ENCODE measurements around the gene SENP6.
"Not testable (repeated sequence)": the region's sequence is repeated elsewhere in the genome, so short reads cannot be mapped to it uniquely, and the experiment has no call there.

Gene SENP6

DNA sequence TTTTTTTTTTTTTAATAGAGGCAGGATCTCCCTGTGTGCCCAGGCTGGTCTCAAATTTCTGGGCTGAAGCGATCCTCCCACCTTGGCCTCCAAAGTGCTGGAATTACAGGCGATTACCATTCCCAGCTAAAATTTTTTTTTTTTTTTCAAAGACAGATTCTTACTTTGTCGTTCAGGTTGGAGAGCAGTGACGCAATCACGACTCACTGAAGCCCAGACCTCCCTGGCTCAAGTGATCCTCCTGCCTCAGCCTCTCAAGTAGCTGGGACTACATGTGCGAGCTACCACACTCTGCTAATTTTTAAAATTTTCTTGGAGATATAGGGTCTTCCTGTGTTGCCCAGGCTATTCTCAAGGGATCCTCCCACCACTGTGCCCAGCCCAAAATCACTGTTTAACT, 89.3 kb downstream of the SENP6 start:
- TF ChIP-seq POU2F2 (IDR thresholded peaks at IDR 0.05; ENCODE audit: low read depth, low read length) (no peak), PAX5 (IDR thresholded peaks at IDR 0.05; ENCODE audit: insufficient read depth, low read length, severe bottlenecking) (no peak), POLR2AphosphoS5 (IDR thresholded peaks at IDR 0.05; ENCODE audit: low read depth, low read length) (no peak)
- no peak for FAIRE-seq
- no peak for DNase-seq (ENCODE audit: insufficient read length, low spot score)

DNA sequence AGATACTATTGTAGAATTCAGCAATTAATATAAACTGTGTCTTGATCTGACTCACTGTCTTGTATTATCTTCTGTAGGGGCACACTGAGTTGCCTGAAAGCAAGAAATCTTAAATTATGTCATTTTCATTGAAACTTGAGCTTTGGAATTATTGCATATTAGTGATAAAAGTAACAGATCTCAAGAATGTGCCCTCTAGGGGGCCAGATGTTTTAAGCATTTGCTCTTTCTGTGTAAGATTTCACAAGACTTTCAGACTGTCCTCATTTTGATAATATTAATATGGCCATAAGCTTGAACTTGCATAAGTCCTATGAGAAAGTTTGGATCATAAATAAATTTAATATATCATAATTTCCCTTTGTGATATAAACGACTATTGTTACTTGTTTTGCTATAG, 91.9 kb downstream of the SENP6 start:
- DNase-seq (ENCODE audit: insufficient read length, low spot score) (no peak), FAIRE-seq (no peak)
- TF ChIP-seq TAF1 (IDR thresholded peaks at IDR 0.05; ENCODE audit: low read depth, low read length) = no peak
- no peak for TF ChIP-seq POLR2AphosphoS5 (IDR thresholded peaks at IDR 0.05; ENCODE audit: low read depth, low read length)
- TF ChIP-seq SPI1 (IDR thresholded peaks at IDR 0.05; ENCODE audit: low read depth, low read length) = no peak
- no peak for TF ChIP-seq PAX5 (IDR thresholded peaks at IDR 0.05; ENCODE audit: insufficient read depth, low read length, severe bottlenecking)
- TF ChIP-seq POU2F2 (IDR thresholded peaks at IDR 0.05; ENCODE audit: low read depth, low read length) = no peak
- TF ChIP-seq POLR2A (IDR thresholded peaks at IDR 0.05; ENCODE audit: low read depth, low read length) = no peak

DNA sequence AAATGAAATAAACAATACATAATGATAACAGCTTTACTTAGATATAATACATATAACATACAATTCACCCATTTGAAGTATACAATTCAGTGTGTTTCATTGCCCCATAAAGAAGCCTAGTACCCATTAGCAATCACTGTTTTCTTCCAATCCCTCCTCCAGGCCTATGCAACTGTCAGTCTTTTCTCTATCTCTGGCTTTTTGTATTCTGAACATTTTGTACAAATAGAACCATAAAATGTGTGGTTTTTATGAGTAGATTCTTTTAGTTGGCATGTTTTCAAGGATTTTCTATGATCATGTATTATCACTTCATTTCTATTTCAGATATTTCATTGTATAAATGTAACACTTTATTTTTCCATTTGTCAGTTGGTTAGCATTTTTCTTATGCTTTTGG, 92.7 kb downstream of the SENP6 start:
- FAIRE-seq (no peak), DNase-seq (ENCODE audit: insufficient read length, low spot score) (no peak)
- no peak for TF ChIP-seq SPI1 (IDR thresholded peaks at IDR 0.05; ENCODE audit: low read depth, low read length)
- no peak for TF ChIP-seq POLR2AphosphoS5 (IDR thresholded peaks at IDR 0.05; ENCODE audit: low read depth, low read length)
- TF ChIP-seq POLR2A (IDR thresholded peaks at IDR 0.05; ENCODE audit: low read depth, low read length) = no peak
- TF ChIP-seq POU2F2 (IDR thresholded peaks at IDR 0.05; ENCODE audit: low read depth, low read length) = no peak
- no peak for TF ChIP-seq PAX5 (IDR thresholded peaks at IDR 0.05; ENCODE audit: insufficient read depth, low read length, severe bottlenecking)
- no peak for TF ChIP-seq TAF1 (IDR thresholded peaks at IDR 0.05; ENCODE audit: low read depth, low read length)

DNA sequence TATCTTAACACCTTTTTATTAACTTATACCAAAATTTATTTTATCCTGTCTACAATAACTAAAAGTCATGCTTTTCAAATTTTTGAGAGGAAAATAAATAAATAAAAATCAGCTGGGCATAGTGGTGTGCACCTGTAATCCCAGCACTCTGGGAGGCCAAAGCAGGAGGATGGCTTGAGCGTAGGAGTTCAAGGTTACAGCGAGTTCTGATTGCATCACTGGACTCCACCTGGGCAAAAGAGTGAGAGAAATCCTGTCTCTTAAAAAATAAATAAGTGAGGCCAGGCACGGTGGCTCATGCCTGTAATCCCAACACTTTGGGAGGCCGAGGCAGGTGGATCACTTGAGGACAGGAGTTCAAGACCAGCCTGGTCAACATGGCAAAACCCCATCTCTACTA, 106.7 kb downstream of the SENP6 start:
- not testable (repeated sequence) for FAIRE-seq; DNase-seq (ENCODE audit: insufficient read length, low spot score)

DNA sequence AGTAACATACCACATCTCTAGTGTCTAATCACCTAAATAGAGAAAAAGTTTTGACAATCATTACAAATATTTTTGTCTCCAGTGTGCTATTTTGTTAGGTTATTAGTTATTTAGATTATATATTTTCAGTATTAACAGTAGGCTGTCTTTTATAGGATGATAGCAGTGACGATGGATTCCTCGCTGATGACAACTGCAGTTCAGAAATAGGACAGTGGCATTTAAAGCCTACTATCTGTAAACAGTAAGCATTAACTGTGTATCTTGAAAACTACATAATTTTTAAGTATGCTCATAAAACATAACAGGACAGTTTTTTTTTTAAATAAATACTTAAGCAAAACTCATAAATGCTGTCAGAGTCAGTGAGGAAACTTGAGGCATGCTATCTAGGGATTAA, 109.5 kb downstream of the SENP6 start:
- no peak for DNase-seq (ENCODE audit: insufficient read length, low spot score)
- no peak for FAIRE-seq
- TF ChIP-seq POU2F2 (IDR thresholded peaks at IDR 0.05; ENCODE audit: low read depth, low read length) (no peak), SPI1 (IDR thresholded peaks at IDR 0.05; ENCODE audit: low read depth, low read length) (no peak), PAX5 (IDR thresholded peaks at IDR 0.05; ENCODE audit: insufficient read depth, low read length, severe bottlenecking) (no peak), POLR2AphosphoS5 (IDR thresholded peaks at IDR 0.05; ENCODE audit: low read depth, low read length) (no peak), TAF1 (IDR thresholded peaks at IDR 0.05; ENCODE audit: low read depth, low read length) (no peak), POLR2A (IDR thresholded peaks at IDR 0.05; ENCODE audit: low read depth, low read length) (no peak)

DNA sequence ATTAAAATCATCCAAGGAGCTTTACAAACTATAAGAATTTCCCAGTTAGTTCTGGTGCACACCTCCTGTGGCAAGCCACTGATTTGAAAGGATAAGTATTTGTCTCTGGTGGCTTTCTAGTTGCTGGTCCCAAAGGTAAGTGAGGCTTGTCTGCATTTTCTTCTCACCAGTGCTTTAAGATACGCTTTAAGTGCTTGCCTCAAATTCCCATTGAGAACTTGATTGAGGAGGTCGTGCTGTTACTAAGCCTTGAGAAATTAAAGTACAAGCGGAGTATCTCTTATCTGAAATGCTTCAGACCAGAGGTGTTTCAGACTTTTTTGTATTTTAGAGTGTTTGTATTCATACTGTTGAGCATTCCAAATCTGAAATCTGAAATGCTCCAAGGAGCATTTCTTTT, 117.5 kb downstream of the SENP6 start:
- no peak for TF ChIP-seq POLR2AphosphoS5 (IDR thresholded peaks at IDR 0.05; ENCODE audit: low read depth, low read length)
- no peak for TF ChIP-seq SPI1 (IDR thresholded peaks at IDR 0.05; ENCODE audit: low read depth, low read length)
- TF ChIP-seq POLR2A (IDR thresholded peaks at IDR 0.05; ENCODE audit: low read depth, low read length) = no peak
- no peak for TF ChIP-seq PAX5 (IDR thresholded peaks at IDR 0.05; ENCODE audit: insufficient read depth, low read length, severe bottlenecking)
- no peak for TF ChIP-seq TAF1 (IDR thresholded peaks at IDR 0.05; ENCODE audit: low read depth, low read length)
- TF ChIP-seq POU2F2 (IDR thresholded peaks at IDR 0.05; ENCODE audit: low read depth, low read length) = no peak
- DNase-seq (ENCODE audit: insufficient read length, low spot score) = no peak
- no peak for FAIRE-seq

DNA sequence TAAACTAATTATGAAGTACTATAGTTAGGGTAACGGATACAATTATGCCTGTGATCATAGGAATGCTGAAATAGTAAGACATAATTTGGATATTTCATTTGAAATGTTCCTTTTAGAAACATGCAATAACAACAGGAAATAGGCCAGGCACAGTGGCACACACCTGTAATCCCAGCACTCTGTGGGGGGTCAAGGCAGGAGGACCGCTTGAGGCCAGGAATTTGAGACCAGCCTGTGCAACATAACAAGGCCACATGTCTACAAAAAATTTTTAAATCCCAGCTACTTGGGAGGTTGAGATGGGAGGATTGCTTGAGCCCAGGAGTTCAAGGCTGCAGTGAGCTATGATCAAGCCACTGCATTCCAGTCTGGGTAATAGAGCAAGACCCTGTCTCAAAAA, 121.7 kb downstream of the SENP6 start:
- FAIRE-seq = no peak
- TF ChIP-seq SPI1 (IDR thresholded peaks at IDR 0.05; ENCODE audit: low read depth, low read length) (no peak), TAF1 (IDR thresholded peaks at IDR 0.05; ENCODE audit: low read depth, low read length) (no peak), PAX5 (IDR thresholded peaks at IDR 0.05; ENCODE audit: insufficient read depth, low read length, severe bottlenecking) (no peak), POLR2AphosphoS5 (IDR thresholded peaks at IDR 0.05; ENCODE audit: low read depth, low read length) (no peak), POLR2A (IDR thresholded peaks at IDR 0.05; ENCODE audit: low read depth, low read length) (no peak), POU2F2 (IDR thresholded peaks at IDR 0.05; ENCODE audit: low read depth, low read length) (no peak)
- no peak for DNase-seq (ENCODE audit: insufficient read length, low spot score)

DNA sequence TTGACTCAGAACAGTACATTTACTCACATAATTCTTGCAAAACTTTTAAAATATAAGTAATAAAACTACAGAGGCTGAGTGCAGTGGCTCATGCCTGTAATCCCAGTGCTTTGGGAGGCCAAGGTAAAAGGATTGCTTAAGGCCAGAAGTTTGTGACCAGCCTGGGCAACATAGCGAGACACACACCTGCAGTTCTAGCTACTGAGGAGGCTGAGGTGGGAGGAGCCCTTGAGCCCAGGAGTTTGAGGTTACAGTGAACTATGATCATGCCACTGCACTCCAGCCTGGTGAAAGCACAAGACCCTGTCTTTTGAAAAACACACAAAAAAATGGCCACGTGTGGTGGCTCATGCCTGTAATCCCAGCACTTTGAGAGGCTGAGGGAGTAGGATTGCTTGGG, 125.5 kb downstream of the SENP6 start:
- FAIRE-seq (no peak), DNase-seq (ENCODE audit: insufficient read length, low spot score) (no peak)
- TF ChIP-seq SPI1 (IDR thresholded peaks at IDR 0.05; ENCODE audit: low read depth, low read length) = no peak
- no peak for TF ChIP-seq PAX5 (IDR thresholded peaks at IDR 0.05; ENCODE audit: insufficient read depth, low read length, severe bottlenecking)
- TF ChIP-seq POLR2A (IDR thresholded peaks at IDR 0.05; ENCODE audit: low read depth, low read length) = no peak
- TF ChIP-seq POU2F2 (IDR thresholded peaks at IDR 0.05; ENCODE audit: low read depth, low read length) = no peak
- TF ChIP-seq POLR2AphosphoS5 (IDR thresholded peaks at IDR 0.05; ENCODE audit: low read depth, low read length) = no peak
- no peak for TF ChIP-seq TAF1 (IDR thresholded peaks at IDR 0.05; ENCODE audit: low read depth, low read length)

DNA sequence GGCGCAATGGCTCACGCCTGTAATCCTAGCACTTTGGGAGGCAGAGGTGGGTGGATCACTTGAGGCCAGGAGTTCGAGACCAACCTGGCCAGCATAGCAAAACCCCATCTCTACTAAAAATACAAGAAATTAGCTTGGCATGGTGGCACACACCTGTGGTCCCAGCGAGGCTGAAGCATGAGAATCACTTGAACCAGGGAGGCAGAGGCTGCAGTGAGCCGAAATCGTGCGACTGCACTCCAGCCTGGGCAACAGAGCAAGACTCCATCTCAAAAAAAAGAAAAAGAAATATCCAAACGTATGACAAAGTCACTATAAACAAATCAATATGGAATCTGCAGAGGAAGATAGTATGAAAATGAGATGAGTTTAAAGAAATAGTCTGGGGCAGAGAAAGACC, 129.3 kb downstream of the SENP6 start:
- FAIRE-seq; DNase-seq (ENCODE audit: insufficient read length, low spot score): not testable (repeated sequence)

DNA sequence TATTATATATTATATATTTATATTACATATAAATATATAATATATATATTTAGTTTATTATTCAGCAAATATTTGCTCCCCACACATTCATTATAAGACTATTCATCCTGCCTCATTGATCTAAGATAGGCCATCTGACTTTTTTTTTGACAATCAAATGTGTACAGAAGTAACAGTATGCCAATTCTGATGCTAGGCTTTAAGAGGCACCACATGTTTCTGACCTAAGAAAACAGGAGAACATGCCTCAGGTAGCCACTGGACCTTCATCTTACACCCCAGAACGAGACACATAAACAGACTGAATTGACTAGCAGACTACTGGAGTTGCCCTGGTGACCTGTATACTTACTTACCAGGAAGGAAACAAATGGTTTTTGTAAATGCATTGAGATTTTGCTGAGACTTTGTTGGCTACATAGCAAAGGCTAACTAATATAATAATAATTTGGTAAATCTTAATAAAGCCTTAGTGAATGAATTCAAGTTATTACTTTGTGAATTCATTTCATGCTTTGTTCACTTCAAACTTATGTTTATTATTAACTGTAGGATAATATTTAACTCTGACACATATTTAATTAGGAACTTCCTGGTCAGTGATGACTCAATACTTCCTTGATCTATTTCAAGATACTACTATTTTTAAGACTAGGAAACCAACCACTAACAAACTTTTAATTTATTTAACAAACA, 134.0 kb downstream of the SENP6 start:
- no peak for FAIRE-seq

More for the DNA sequence above, 134.0 kb downstream of the SENP6 start:
- no peak for DNase-seq (ENCODE audit: insufficient read length, low spot score)
- TF ChIP-seq POLR2AphosphoS5 (IDR thresholded peaks at IDR 0.05; ENCODE audit: low read depth, low read length) (no peak), POLR2A (IDR thresholded peaks at IDR 0.05; ENCODE audit: low read depth, low read length) (no peak), POU2F2 (IDR thresholded peaks at IDR 0.05; ENCODE audit: low read depth, low read length) (no peak), PAX5 (IDR thresholded peaks at IDR 0.05; ENCODE audit: insufficient read depth, low read length, severe bottlenecking) (no peak), TAF1 (IDR thresholded peaks at IDR 0.05; ENCODE audit: low read depth, low read length) (no peak), SPI1 (IDR thresholded peaks at IDR 0.05; ENCODE audit: low read depth, low read length) (no peak)

Data from GM12891 (cell line).